HG02571 (cell line): ENCODE measurements around the gene NTN3.

Experiments
- ATAC-seq: cut with Tn5 transposase; IDR thresholded peaks from one replicate; pipeline ENCODE4 v1.9.1; 2021; ENCODE audit warnings: mild to moderate bottlenecking, moderate library complexity; ENCODE audit not compliant: unreplicated experiment

The NTN3 gene

DNA sequence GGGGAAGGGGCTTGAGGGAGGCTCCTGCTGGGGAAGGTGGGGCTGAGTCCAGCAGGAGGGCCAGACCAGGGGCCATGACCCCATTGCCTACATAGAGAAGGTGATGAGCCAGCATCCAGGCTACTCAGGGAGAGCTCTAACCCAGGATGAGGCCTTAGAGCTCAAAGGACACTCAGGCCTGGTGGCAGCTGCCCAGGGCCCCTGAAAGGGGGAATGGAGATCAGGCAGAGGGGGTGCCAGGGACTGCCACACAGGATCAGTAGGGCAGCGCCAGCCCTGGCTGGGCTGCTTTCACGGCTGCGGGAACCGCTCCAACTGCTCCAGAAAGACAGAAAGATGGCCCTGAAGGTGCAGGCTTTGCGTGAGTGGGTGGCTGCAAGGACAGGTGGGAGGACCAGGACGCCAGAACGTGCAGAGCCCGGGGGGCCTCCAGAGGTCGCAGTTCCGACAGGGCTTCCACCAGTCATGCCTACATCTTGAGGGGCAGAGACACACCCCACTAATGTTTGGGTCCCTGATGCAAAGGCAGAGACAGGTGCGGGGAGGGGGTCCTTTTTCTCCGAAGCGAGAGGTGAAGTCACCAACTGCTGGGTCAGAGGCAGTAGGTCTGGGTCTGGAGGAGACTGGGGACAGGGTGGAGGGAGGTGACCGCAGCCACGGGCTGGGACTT is 41.8 kb downstream of the NTN3 start:
- no peak for ATAC-seq

DNA sequence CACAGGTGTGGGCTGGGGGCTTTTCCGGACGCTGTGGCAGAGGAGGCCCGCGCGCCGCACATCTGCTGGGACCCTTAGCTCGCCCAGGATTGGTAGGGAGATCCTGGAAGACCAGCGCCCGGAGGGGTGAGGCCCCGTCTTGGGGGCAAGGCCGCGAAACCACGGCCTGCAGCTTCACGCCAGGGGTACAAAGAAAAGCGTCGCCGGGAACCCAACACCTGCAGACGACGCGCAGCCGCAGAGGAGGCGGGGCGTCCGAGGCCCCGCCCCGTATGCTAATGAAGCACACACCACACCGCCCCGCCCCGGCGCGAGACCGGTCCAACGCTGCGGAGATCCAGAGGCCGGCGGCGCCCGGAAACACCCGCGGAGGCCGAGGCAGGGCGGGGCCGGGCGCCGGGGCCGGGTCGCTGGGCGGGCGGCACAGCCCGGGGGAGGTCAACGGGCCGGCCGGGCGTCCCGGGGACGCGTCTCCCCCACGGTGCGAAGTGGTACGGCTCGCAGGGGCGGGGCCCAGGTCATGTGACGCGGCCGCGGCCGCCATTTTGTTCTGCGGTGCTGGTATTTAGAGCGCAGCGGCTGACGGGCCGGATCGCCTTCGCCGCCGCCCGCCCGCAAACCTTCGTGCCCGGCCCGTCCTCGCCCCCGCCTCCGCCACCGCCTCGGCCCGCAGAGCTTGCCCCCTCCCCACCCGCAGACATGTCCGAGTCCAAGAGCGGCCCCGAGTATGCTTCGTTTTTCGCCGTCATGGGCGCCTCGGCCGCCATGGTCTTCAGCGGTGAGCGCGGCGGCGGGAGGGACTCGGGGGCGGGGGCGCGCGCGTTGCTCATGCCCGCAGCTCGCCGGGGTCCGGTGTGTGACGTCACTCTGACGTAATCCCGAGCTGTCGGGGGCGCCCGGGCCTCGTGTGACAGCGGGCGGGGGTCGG is 42.6 kb downstream of the NTN3 start, which contains the start of gene ATP6V0C:
TSS of gene ATP6V0C (plus strand) at position 548 of the 928 bp plus-strand sequence. CDS start at position 700, 152 bp downstream.
- ATAC-seq: peak; percentile 56

DNA sequence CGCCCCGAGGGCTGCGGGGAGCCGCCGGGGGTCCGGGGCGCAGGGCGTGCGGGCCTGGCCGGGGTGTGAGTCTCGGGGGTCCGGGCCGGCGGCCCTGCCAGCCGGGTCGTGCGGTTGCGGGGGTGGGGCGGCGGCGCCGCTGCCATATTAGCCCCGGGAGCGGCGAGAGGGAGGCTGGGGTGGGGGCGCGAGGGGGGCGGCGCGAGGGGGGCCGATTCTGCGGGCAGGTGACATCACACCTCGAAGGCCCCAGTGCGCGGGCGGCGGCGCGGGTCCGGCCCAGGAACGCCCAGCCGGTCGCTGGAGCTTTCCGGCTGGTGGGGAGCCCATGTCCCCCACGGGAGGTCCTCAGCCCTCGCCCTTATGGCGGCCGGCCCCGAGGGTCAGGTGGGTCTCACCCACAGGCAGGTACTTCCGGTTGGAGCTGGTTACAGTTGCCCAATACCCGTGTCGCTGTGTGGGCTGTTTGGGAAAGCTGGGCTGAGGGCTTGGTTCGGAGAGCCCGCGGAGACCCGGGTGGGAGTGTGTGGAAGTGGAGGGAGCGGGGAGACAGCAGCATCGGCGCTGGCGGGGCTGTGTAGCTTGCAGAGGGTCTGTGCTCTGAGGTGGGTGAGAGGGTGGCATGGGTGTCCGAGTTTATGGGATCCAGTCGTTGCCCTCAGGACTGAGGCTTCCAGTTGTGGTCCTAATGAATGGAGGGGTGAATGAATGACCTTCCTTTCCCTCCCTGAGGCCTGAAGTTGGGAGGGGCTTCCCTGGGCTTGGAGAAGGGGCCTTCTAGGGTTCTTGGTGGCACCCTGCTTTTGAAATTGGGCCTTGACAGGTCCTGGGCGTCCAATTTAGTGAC is 43.5 kb downstream of the NTN3 start:
- no peak for ATAC-seq

DNA sequence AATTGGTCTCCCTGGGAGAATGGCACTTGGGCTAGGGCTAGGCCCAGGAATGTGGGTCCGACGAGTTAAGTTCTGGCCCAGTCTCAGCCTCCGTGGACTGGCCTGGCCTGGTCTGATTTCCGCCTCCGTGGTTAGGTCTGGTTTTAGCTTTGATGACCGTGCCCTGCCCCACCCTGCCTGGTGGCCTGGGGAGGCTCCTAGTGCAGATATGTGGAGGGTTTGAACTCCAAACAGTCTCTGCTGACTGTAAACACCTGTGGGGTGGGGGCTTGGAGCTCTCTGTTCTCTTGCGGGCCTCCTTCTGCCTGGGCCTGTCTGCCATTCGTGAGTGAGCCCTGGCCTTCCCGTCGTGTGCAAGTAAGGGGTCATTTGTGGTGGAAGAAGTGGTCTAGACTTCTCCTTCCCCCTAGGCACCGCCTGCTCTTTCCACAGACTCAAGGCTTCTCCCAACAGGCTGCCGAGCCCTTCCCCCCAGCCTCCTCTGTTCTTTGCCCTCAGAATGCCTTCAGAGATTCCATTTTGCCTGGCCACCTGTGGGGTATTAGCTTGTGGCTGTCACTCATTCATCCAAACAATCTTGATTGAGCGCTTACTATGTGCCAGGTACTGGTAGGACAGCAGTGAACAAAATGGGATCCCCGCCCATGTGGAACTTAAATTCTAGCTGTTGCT is 44.2 kb downstream of the NTN3 start:
- ATAC-seq: no peak

DNA sequence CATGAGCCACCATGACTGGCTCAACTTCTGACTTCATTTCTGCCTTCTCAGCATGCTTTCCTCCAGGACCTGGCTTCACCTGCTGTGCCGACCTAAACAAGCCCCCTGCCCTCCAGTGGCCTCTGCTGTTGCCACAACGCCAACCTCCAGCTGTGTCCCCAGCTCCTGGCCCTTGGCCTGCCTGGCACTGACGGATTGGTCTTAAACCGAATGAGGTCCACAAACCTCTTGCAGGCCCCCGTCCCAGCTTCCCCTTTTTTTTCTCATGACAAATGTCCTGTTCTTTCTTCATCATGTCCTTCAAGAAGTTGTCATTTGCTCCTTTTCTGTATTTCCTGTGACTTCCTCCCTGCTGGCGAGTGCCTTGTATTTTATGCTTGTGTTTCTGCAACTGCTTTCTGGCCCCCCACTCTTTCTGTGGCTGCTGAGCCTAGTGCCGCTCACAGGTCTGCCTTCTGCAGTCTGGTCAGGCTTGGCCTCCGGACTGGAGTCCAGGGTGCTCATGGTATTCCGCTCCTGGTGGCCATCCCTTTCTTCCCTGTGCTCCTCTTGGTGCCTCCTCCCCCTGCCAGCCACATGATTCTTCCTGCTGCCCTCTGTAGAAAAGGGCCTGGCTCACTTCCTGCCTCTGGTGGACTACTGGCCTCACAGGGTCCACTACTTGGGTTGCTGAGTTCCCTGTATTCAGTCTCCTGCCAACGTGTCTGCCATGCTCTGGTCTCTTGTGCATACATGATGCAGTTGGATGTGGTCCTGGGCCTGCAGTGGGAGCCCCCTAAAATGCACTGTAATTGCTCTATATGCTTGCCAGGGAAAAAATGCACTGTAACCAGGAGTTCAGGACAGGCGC is 45.5 kb downstream of the NTN3 start:
- ATAC-seq: no peak

DNA sequence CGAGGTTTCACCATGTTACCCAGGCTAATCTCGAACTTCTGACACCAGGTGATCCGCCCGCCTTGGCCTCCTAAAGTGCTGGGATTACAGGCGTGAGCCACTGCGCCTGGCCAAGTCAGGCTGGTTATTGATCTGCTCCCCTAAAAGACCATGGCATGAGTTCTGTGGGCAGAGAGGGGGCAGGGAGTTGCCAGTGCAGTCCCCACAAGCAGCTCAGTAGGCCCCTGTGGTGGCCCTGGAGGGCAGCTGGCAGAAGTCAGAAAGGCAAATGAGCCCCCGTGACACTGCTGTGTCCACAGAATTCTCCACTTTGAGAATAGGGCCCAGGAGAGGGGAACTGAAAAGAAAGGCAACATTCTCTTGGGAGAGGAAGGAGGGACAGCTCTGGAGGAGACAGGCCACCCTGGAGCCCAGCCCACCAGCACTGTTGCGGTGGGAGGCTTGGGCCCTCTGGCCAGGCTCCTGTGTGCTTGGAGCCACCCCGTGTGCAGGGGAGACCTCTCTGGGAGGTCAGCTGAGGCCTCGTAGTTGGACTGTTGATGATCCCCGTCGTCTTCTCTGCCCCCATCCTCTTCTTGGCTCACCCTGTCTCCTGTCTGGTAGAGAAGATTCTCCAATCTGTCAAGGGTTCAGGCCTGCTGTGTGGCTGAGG is 47.0 kb downstream of the NTN3 start:
- no peak for ATAC-seq

DNA sequence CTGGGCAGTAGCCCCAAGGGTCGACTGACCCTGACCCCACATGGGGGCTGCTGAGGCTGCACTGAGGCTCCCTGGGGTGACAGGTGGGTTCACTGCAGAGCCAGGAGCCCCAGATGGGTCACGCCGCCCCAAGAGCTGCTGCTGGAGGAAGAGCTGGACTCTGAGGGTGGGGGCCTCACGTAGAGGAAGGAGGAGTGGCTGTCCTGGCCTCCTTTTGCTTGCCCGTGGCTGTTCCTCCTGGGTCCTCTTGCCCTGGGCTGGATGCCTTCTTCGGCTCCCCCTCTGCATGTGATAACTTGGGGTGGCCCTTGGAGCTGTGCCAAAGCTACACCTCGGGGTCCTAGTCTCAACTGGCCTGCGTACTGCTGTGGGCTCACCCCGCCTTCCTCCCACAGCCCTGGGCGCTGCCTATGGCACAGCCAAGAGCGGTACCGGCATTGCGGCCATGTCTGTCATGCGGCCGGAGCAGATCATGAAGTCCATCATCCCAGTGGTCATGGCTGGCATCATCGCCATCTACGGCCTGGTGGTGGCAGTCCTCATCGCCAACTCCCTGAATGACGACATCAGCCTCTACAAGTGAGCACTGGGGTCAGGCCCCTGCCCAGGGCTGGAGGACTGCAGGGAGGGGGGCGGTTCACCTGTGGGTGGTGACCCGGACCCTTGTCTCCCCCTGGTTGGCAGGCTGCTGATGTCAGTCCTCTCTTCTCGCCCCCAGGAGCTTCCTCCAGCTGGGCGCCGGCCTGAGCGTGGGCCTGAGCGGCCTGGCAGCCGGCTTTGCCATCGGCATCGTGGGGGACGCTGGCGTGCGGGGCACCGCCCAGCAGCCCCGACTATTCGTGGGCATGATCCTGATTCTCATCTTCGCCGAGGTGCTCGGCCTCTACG is 48.0 kb downstream of the NTN3 start:
- ATAC-seq: no peak

GRCh38 chr16:2519711-2520080 is 48.6 kb downstream of the NTN3 start:
- no peak for ATAC-seq

DNA sequence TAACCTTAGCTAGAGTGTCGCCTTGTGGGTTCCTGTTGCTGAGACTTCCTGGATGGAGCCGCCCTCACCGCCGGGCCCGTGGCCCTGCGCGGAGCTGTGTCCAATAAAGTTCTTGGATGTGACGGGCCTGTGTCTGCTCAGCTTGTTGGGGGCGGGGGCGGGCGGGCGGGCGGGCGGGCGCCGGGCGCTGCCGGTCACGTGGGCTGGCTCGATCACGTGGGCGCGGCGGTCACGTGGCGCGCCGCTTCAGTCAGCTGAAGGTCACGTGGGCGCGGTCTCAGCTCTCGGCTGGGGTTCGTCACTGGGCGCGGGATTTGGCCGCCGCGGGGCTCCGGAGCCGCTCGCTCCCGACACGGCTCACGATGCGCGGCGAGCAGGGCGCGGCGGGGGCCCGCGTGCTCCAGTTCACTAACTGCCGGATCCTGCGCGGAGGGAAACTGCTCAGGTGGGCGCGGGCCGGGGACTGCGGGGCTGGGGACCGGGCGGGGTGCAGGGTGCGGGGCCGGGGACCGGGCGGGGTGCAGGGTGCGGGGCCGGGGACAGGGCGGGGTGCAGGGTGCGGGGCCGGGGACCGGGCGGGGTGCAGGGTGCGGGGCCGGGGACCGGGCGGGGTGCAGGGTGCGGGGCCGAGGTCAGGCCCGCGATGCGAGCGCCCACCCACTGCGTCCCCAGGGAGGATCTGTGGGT is 49.1 kb downstream of the NTN3 start, which contains the start of gene AMDHD2:
TSS of gene AMDHD2 (plus strand) at position 275 of the 687 bp plus-strand sequence. CDS start at position 363, 88 bp downstream.
- ATAC-seq: peak; percentile 45

DNA sequence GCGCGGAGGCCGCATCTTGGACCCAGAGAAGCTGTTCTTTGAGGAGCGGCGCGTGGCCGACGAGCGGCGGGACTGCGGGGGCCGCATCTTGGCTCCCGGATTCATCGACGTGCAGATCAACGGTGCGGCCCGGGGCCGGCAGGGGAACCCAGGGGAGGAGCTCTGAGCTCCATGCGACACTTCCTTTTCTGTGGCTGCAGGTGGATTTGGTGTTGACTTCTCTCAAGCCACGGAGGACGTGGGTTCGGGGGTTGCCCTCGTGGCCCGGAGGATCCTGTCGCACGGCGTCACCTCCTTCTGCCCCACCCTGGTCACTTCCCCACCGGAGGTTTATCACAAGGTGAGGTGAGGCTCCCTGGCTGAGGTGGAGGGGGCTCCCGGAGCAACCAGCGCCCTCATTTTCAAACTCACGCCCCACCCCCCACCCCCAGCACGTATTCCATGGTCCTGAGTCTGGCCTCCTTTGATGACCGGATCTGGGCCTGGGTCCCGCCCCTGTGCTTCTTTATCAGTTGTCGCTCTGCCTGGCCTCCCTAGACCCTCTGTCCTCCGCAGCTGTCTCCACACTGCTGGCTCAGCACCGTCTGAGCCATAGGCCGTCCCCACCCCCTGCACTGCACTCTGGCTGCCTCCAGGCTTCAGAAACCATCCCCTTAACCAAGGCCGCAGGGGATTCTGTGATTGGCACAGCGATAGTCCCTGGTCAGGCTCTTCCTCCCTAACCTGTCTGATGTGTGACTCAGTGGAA is 49.9 kb downstream of the NTN3 start:
- no peak for ATAC-seq
